ENCODE results near the gene PPFIA3. TPM values are rescaled to one million over a fixed set of nuclear protein-coding genes. Genes with fewer than 3 reads are reported as not detected.

Gene PPFIA3
- total RNA-seq, 4 donors from 2014 or later, result 10.9 to 20.9 (median 13.8) TPM

GRCh38 chr19:49102303-49102702 lies 17.0 kb upstream of the PPFIA3 start:
- peaks cover 43 to 98% (median 87%) of the 10 kb centered on the region in 3 donors for H3K36me3 ChIP-seq
- no peak for DNase-seq
- TF ChIP-seq CTCF (IDR thresholded peaks at IDR 0.05), result no peak
- no peak for TF ChIP-seq POLR2A (IDR thresholded peaks at IDR 0.05)
- peaks cover 0 to 20% (median 1%) of the 10 kb centered on the region in 3 donors for H3K4me1 ChIP-seq
- 79 to 94% methylated on average over 6 to 7 of the region's 12 CpGs for WGBS, 2 donors
- H3K27me3 ChIP-seq, result no peaks in the 10 kb centered on the region
- H3K9me3 ChIP-seq, result no peaks in the 10 kb centered on the region
- intact Hi-C loops (cut with DNase I), result loop anchor here (5.0 kb wide), 1 partner anchor 95 kb away; no protein-coding TSS in a partner anchor
- no peak overlapping the region for H3K27ac ChIP-seq
- H3K4me3 ChIP-seq, result no peak overlapping the region

GRCh38 chr19:49103331-49104085 lies 15.8 kb upstream of the PPFIA3 start:
- no peak overlapping the region for H3K27ac ChIP-seq
- H3K4me3 ChIP-seq, result no peak overlapping the region
- H3K9me3 ChIP-seq, result no peaks in the 10 kb centered on the region
- H3K36me3 ChIP-seq, result peaks cover 49 to 100% (median 94%) of the 10 kb centered on the region in 3 donors
- DNase-seq, result no peak
- no peaks in the 10 kb centered on the region for H3K27me3 ChIP-seq
- TF ChIP-seq CTCF (IDR thresholded peaks at IDR 0.05) (no peak), POLR2A (IDR thresholded peaks at IDR 0.05) (no peak)
- WGBS, 2 donors, result 72 to 82% methylated on average over 7 to 14 of the region's 33 CpGs
- intact Hi-C loops (cut with DNase I), result loop anchor here (5.0 kb wide), 1 partner anchor 94 kb away; no protein-coding TSS in a partner anchor
- peaks cover 0 to 8% (median 0%) of the 10 kb centered on the region in 3 donors for H3K4me1 ChIP-seq

- Histone ChIP-seq H3K27ac (no peak overlapping the region), H3K27me3 (no peaks in the 10 kb centered on the region), H3K4me1 (peaks cover 0 to 7% (median 0%) of the 10 kb centered on the region in 3 donors), H3K36me3 (peaks cover 44 to 100% (median 93%) of the 10 kb centered on the region in 3 donors), H3K9me3 (no peaks in the 10 kb centered on the region), H3K4me3 (no peak overlapping the region)
- TF ChIP-seq CTCF (IDR thresholded peaks at IDR 0.05) (no peak), POLR2A (IDR thresholded peaks at IDR 0.05) (no peak)
- DNase-seq, result no peak
- intact Hi-C loops (cut with DNase I), result loop anchor here (5.0 kb wide), 1 partner anchor 93 kb away; no protein-coding TSS in a partner anchor
- WGBS, 2 donors, result 83 to 86% methylated on average over 9 to 14 of the region's 30 CpGs
These were observed 15.0 kb upstream of the PPFIA3 start for GRCh38 chr19:49104229-49104864.

- Histone ChIP-seq H3K4me1 (peaks cover 0 to 24% (median 0%) of the 10 kb centered on the region in 3 donors), H3K4me3 (no peak overlapping the region), H3K27me3 (no peaks in the 10 kb centered on the region), H3K9me3 (no peaks in the 10 kb centered on the region), H3K36me3 (peaks cover 42 to 81% (median 72%) of the 10 kb centered on the region in 3 donors), H3K27ac (no peak overlapping the region)
- DNase-seq, result no peak
- intact Hi-C loops (cut with DNase I), result no loop called here
- 69 to 87% methylated on average over 7 to 8 of the region's 12 CpGs for WGBS, 2 donors
- TF ChIP-seq POLR2A (IDR thresholded peaks at IDR 0.05) (no peak), CTCF (IDR thresholded peaks at IDR 0.05) (peak; percentile 42 to 88 (median 74))
These were observed 12.7 kb upstream of the PPFIA3 start for GRCh38 chr19:49106648-49107135.

Data from esophagus squamous epithelium (tissue), 5 donors.